ENCODE results near the gene MTIF3.

DNA sequence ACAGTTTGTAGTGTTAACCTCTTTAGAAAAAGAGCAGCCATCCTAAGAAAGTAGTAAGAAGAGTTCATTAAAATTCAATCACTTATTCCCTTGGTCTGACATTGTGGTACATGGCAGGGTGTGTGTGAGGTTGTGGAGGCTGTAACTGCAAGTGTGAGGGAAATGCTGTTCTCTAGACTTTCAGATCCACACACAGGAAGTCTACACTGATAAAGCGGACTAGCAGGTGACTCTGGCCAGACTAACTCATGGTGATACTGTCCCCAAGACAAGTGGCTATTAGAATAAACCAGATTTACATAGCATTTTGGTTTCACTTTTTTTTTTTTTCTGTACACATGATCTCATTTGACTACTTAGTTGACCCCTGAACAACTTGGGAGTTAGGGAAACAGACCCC lies 10.0 kb downstream of the MTIF3 start:
- TF ChIP-seq CTCF (IDR thresholded peaks at IDR 0.05) (no peak), POLR2AphosphoS5 (IDR thresholded peaks at IDR 0.05; ENCODE audit: low read depth, low read length) (no peak), REST (IDR thresholded peaks at IDR 0.05; ENCODE audit: insufficient read depth in 1 of 2, low read depth in 2 of 2, low read length in 1 of 2) (no peak)

Data from Panc1 (cell line).